Measurements from ENCODE around the gene LAMTOR5. TPM values are rescaled to one million over a fixed set of nuclear protein-coding genes. Genes with fewer than 3 reads are reported as not detected.
"Not testable (repeated sequence)": the region's sequence is repeated elsewhere in the genome, so short reads cannot be mapped to it uniquely, and the experiment has no call there.

The LAMTOR5 gene
- polyA plus RNA-seq, 1 of the 3 experiments (the other 2 are of a cell fraction): 442 TPM

- TF ChIP-seq FOXJ3 (CRISPR knock-in tag; IDR thresholded peaks at IDR 0.05) (no peak), GATA2 (CRISPR knock-in tag; IDR thresholded peaks at IDR 0.05) (no peak)
Measured at GRCh38 chr1:110409316-110409715, 1.8 kb upstream of the LAMTOR5 start (continued).

- Histone ChIP-seq H3K36me3 (replicated peaks in 1 of 2; ENCODE audit: control insufficient read depth in 1 of 2, insufficient read depth in 2 of 2, low read length in 1 of 2) (peaks cover 18 to 26% of the 10 kb centered on the region in 2 experiments), H3K27ac (ENCODE audit: low read depth in 2 of 2, low read length in 1 of 2) (no peak overlapping the region), H3K4me1 (ENCODE audit: control insufficient read depth in 1 of 2, insufficient read depth in 2 of 2, low read depth in 1 of 2, low read length in 1 of 2) (peaks cover 6 to 15% of the 10 kb centered on the region in 2 experiments; a peak in 3 of 4 replicates), H3K4me2 (peak overlapping the region; percentile 90), H4K20me1 (ENCODE audit: insufficient read depth) (no peaks in the 10 kb centered on the region), H3K9me2 (no peaks in the 10 kb centered on the region), H3K9me3 (no peaks in the 10 kb centered on the region), H3K79me2 (ENCODE audit: insufficient read depth) (peaks cover 35% of the 10 kb centered on the region), H3K9ac (peak overlapping the region; percentile 93; the same call in 1 of the 2 replicates), H3K27me3 (ENCODE audit: insufficient read depth) (no peaks in the 10 kb centered on the region), H2AFZ (ENCODE audit: low read depth) (peak overlapping the region; percentile 97), H3F3A (replicated peaks; ENCODE audit: insufficient read depth) (peaks cover 4% of the 10 kb centered on the region), H3K4me3 (ENCODE audit: low read depth in 2 of 2, low read length in 1 of 2) (peak overlapping the region; percentile 75 to 99; a peak in 3 of 4 replicates)
- TF ChIP-seq CTCF (IDR thresholded peaks at IDR 0.05) (no peak), RFX5 (IDR thresholded peaks at IDR 0.05; ENCODE audit: low read length) (no peak), NRF1 (IDR thresholded peaks at IDR 0.05; ENCODE audit: low read depth, low read length) (no peak), GABPA (IDR thresholded peaks at IDR 0.05; ENCODE audit: low read depth) (no peak), EP300 (IDR thresholded peaks at IDR 0.05; ENCODE audit: borderline replicate concordance in 1 of 2, low read depth in 1 of 2, low read length in 1 of 2) (no peak), SIN3A (IDR thresholded peaks at IDR 0.05; ENCODE audit: borderline replicate concordance, low read depth, low read length) (no peak), YY1 (IDR thresholded peaks at IDR 0.05; ENCODE audit: low read depth) (no peak), RCOR1 (IDR thresholded peaks at IDR 0.05; ENCODE audit: low read length) (no peak), USF2 (IDR thresholded peaks at IDR 0.05; ENCODE audit: borderline replicate concordance, low read depth, low read length) (no peak)
- TF ChIP-seq, protein P1, sequence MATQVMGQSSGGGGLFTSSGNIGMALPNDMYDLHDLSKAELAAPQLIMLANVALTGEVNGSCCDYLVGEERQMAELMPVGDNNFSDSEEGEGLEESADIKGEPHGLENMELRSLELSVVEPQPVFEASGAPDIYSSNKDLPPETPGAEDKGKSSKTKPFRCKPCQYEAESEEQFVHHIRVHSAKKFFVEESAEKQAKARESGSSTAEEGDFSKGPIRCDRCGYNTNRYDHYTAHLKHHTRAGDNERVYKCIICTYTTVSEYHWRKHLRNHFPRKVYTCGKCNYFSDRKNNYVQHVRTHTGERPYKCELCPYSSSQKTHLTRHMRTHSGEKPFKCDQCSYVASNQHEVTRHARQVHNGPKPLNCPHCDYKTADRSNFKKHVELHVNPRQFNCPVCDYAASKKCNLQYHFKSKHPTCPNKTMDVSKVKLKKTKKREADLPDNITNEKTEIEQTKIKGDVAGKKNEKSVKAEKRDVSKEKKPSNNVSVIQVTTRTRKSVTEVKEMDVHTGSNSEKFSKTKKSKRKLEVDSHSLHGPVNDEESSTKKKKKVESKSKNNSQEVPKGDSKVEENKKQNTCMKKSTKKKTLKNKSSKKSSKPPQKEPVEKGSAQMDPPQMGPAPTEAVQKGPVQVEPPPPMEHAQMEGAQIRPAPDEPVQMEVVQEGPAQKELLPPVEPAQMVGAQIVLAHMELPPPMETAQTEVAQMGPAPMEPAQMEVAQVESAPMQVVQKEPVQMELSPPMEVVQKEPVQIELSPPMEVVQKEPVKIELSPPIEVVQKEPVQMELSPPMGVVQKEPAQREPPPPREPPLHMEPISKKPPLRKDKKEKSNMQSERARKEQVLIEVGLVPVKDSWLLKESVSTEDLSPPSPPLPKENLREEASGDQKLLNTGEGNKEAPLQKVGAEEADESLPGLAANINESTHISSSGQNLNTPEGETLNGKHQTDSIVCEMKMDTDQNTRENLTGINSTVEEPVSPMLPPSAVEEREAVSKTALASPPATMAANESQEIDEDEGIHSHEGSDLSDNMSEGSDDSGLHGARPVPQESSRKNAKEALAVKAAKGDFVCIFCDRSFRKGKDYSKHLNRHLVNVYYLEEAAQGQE (IDR thresholded peaks at IDR 0.05; ENCODE audit: low read depth, low read length): no peak
- no peak for DNase-seq
- CTCF ChIA-PET: interaction anchor here (1.1 to 10.9 kb wide), 11 partner anchors 29 to 206 kb away, joined by 3 to 250 read pairs (median 6); partner anchors contain the start of genes KCNC4 and RBM15
- POLR2A ChIA-PET: interaction anchor here (0.5 to 1.4 kb wide), 4 partner anchors 44 to 88 kb away, joined by 3 read pairs; partner anchors contain the start of gene RBM15
- 71% methylated on average over 8 of the region's 8 CpGs for WGBS (ENCODE audit: low lambda C conversion rate)
Measured at GRCh38 chr1:110408488-110408887, 994 bp upstream of the LAMTOR5 start.

DNA sequence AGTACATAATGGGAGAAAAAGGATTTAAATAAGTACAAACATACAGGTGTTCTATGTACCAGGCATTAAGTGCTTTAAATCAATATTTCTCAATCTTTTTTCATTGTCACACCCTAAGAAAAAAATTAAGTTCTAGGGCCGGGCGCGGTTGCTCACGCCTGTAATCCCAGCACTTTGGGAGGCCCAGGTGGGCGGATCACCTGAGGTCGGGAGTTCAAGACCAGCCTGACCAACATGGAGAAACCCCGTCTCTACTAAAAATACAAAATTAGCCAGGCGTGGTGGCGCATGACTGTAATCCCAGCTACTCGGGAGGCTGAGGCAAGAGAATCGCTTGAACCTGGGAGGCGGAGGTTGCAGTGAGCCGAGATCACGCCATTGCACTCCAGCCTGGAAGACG, 1.1 kb downstream of the LAMTOR5 start:
- peak overlapping the region; percentile 75 to 99 for H3K4me3 ChIP-seq (ENCODE audit: low read depth in 2 of 2, low read length in 1 of 2)
- H3K9me2 ChIP-seq; H3K27me3 ChIP-seq (ENCODE audit: insufficient read depth); H3F3A ChIP-seq (replicated peaks; ENCODE audit: insufficient read depth); POLR2A ChIA-PET; H3K9me3 ChIP-seq; DNase-seq; H4K20me1 ChIP-seq (ENCODE audit: insufficient read depth); H3K27ac ChIP-seq (ENCODE audit: low read depth in 2 of 2, low read length in 1 of 2): not testable (repeated sequence)
- H3K79me2 ChIP-seq (ENCODE audit: insufficient read depth): peaks cover 35% of the 10 kb centered on the region
- H3K9ac ChIP-seq: peak overlapping the region; percentile 93
- peak overlapping the region; percentile 90 for H3K4me2 ChIP-seq
- CTCF ChIA-PET: interaction anchor here (0.7 to 4.2 kb wide), 4 partner anchors 54 to 203 kb away, joined by 3 to 44 read pairs (median 4); no protein-coding TSS in a partner anchor
- 57% methylated on average over 15 of the region's 15 CpGs for WGBS (ENCODE audit: low lambda C conversion rate)
- peak overlapping the region; percentile 97 for H2AFZ ChIP-seq (ENCODE audit: low read depth)
- peaks cover 32 to 44% of the 10 kb centered on the region in 2 experiments for H3K36me3 ChIP-seq (replicated peaks in 1 of 2; ENCODE audit: control insufficient read depth in 1 of 2, insufficient read depth in 2 of 2, low read length in 1 of 2)
- H3K4me1 ChIP-seq (ENCODE audit: control insufficient read depth in 1 of 2, insufficient read depth in 2 of 2, low read depth in 1 of 2, low read length in 1 of 2): peaks cover 6 to 15% of the 10 kb centered on the region in 2 experiments; a peak in 3 of 4 replicates
